ENCODE measurements around the gene IFNG.
"Not testable (repeated sequence)": the region's sequence is repeated elsewhere in the genome, so short reads cannot be mapped to it uniquely, and the experiment has no call there.

IFNG gene

GRCh38 chr12:68159681-68160304 is at the start of gene IFNG:
Gene IFNG (minus strand): TSS chr12:68159740. CDS start chr12:68159615, 125 bp downstream.
- no peak for DNase-seq

DNA sequence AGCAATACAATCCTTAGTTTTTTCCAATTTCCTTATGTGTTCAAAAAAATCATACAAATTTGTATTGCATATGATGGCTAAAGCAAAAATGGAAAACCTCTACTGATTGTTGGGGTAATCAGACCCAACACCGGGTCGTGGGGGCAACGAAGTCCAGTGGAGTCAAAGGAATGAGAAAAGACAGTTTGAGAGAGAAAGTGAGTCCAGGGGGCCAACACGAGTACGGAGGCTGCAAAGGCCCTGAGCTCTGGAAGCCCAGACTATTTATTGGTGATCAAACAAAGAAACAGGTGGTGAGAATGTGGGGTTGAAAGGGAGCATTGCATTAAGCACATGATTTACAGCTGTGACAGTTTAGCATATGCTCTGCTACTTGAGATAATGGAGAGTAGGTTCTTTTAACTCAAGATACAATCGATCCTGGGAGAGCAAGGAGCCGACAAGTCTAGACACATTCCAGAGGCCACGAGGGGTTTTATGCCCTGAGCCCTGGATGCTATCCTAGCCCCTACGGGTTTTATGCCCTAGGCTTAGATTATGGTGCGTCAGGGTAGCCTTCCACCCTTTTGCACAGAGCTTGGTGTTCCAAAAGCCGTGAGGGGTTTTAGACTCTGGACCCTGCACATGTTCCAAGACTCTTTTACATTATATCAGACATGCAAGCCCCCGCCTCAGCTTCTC is 49.6 kb upstream of the IFNG start:
- DNase-seq, result not testable (repeated sequence)

- DNase-seq, result no peak
Measured at GRCh38 chr12:68207276-68207675, 47.7 kb upstream of the IFNG start.

DNA sequence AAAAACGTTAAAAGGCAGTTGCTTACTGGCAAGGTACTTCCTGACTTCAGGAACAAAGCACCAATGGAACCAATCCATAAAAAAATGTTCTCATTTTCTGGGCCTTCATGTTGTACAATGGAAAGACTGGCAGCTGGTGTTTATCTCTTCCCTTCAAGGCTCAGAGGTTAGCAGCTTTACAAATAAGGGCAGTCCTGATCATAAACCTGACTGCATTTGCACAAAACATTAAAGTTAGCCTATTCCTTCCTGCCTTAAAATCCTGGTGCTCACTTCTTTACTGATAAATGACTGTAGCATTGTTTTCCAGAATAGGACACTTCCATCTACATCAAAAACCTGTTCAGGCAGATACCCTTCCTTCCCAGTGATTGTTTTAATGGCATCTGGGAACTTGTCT is 46.9 kb upstream of the IFNG start:
- DNase-seq, result no peak

- no peak for DNase-seq
Measured at GRCh38 chr12:68203460-68203875, 43.9 kb upstream of the IFNG start.

- DNase-seq, result no peak
Measured at GRCh38 chr12:68200854-68201253, 41.3 kb upstream of the IFNG start.

GRCh38 chr12:68199127-68199526 is 39.6 kb upstream of the IFNG start:
- no peak for DNase-seq

- DNase-seq, result no peak
Measured at GRCh38 chr12:68198507-68199086, 39.1 kb upstream of the IFNG start.

DNA sequence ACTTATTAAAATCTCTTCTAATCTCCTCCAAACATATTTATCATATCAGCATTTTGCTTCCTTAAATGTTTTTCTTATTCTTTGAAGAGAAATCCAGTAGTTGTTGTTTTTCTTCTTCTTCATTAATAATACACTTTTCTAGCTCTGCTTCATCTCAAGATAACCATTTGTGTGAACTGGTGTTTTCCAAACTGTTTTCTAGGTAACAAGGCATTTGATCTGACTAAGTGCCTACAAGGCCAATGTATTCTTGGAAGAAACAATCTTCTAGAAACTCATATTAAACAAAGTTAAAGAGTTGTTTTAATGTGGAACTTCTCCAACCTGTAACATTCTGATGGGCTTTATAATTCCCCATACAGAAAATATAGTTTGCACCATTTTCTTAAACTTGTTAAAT is 30.8 kb upstream of the IFNG start:
- no peak for DNase-seq

GRCh38 chr12:68189821-68190242 is 30.3 kb upstream of the IFNG start:
- no peak for DNase-seq

DNA sequence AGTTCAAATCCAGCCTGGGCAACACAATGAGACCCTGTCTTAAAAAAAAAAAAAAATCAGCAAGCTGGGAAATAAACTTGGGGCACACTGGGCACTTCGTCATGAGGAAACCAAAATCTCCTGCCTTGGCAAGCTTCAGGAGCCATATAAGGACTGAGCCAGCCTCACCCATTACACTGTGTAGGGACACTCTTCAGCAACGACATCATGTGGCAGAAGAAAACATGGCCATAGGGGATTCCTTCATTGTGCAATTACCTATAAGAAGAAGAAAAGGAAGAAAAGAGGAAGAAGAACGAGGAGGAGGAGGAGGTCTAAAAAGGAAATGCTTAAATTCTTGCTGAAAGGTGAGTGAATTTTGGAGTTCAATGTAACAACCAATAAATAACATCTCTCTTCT is 26.1 kb upstream of the IFNG start:
- no peak for DNase-seq

DNA sequence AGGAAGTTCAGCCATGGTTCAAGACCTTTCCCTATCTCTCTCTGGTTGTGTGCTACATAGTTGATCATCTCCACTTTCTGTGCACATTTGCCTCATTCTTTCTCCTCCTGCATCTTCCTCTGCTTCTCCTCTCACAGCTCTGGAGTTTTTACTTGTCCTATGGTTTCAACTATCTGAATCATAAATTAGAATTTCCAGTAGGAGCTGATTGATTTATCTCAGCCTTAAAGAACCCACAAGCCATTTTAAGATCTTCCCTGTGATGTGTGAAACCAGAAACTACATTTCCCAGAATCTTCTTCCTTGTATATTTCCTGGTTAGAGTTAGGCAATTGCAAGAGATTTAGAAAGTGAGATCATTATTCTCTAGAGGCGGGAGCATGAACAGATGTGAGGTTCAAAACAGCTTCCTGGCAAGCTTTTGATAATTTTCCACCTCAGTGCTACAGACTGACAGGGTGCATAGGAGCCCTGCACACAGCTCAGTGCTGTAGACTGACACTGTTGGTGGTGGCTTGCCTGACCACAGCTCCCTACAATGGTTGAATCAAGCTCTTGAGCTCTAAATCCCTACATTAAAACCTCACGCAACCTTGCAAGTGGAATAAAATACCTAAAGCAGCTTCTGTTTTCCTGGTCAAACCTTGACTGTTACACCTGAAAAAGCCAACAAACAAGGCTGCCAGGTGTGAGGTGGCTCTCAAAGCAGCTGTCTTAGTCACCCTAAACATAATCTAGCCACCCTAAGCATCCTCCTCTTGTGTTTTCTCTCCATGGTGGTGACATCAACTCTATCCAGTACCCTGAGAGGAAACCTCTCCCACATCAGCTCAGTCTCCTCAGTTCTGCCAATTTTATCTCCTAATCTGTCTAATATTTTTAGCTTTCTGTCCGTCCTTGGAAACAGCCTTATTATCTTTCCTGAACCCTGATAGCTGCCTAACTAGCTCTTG is 21.5 kb upstream of the IFNG start:
- no peak for DNase-seq

DNA sequence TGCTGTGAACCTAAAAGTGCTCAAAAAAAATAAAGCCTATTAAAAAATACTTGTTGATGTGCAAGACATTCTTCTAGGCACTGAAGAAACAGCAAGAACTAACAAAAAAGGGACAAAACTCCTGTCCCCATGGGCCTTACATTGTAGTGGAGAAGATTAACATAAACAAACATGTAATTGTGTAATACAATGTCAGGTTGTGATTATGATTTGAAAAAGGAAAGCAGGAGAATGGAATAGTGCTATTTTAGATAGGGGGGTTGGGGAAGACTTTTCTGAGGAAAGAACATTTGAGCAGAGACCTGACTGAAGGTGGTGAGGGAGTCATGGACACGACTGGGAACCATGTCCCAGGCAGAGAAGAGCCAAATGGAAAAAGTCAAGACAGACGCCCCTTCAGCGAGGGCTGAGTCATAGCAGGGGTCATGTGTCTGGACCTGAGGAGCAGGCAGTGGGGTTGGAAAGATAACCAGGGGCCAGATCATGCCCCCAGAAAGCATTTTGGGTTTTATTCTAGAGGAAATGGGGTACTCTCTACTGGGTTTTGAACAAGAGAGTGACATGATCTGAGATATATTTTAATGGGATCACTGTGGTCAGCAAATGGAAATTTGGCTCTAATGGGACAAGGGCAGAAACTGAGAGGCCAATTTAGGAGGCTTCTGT is 19.4 kb upstream of the IFNG start:
- no peak for DNase-seq

GRCh38 chr12:68178184-68178583 is 18.6 kb upstream of the IFNG start:
- no peak for DNase-seq

DNA sequence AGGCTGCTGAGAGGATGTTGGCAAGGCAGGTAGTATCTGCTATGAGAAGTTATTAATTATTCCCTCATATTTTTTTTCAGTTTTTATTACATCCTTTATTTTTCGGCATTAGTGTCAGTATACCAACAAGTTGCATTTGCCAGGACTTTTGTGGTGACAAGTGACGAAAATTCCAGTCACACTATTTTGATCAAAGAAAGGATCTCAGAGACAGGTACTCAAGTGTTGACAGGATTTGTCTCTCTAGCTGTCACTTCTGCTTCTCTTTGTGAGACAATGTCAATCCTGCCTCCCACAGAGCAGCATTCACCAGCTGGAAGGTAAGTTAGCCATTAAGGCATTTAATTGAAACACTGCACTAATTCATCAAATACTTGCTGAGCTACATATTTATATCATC is 18.0 kb upstream of the IFNG start:
- no peak for DNase-seq

GRCh38 chr12:68176257-68176656 is 16.7 kb upstream of the IFNG start:
- no peak for DNase-seq

DNA sequence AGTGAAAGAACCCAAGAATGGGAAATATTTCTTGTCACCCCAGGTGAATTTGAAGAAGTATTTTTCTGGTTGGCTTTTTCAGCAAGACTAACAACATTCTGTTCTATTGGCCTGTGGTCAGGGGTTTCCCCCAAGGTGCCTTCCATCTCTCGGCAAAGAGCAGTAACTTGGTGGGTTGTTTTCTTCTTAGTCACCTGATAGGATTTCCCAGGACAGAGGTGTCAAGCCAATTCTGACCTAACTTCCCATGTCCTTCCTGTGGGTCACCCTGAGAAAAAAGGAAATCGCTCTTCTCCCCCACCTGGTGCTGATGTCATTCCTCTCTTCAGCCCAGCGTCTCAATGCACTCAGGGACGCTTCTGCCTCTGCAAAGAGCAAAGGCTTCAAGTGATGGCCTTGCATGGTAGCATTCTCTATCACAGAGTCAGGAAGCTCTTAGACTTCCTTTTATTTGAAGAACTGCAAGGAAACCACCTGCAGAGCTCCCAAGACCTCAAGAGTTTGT is 16.1 kb upstream of the IFNG start:
- no peak for DNase-seq

DNA sequence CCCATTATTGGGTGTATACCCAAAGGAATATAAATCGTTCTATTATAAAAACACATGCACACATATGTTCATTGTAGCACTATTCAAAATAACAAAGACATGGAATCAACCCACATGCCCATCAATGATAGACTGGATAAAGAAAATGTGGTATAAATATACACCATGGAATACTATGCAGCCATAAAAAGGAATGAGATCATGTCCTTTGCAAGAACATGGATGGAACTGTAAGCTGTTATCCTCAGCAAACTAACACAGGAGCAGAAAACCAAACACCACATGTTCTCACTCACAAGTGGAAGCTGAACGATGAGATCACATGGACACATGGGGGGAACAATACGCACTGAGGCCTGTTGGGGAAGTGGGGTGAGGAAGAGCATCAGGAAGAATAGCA is 15.2 kb upstream of the IFNG start:
- DNase-seq, result not testable (repeated sequence)

GRCh38 chr12:68173792-68174191 is 14.3 kb upstream of the IFNG start:
- DNase-seq, result no peak

DNA sequence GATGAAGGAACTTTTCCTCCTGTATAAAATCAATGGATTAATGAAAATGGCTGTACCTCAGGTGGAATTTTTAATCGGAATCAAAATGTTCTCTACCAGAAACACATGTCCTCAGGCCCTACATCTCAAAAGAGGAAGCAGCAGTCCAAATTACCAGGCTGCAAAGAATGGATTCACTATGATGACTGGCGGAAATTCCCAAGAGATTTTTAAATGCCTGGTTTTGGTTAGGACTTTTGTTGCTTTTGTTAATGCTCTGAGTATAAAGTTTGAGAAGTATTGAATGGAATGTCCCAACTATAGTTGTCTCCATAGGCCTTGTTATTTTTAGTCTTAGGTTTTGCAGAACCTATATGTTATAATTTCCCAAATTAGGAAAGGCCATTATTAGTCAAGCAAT is 11.2 kb upstream of the IFNG start:
- DNase-seq, result no peak

DNA sequence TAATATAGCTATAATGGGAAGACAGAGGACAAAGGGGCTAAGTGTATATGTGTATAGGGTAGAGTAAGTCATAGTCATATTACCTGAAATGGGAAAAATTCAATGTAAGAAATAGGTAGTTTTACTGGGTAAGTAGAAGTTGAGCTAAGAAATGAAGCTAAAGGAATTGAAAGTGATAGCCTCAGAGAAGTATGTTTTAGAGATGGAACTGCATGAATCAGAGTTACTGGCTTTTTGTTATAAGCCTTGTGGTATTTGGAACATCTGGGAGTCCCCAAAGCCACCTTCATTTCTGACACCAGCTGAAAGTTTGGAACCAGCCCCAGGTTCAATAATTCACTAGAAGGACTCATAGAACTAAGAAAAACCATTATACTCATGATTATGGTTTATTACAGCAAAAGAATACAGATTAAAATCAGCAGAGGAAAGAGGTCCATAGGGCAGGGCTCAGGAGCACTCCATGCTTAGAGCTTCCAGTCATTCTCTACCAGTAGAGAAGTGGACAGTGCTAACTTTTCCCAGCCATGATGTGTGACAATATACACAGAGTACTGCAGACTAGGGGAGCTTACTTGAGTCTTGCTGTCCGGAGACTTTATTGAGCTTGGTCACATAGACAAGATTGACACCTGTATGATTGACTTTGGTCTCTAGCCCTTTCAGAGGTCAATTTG is 9.8 kb upstream of the IFNG start:
- no peak for DNase-seq

DNA sequence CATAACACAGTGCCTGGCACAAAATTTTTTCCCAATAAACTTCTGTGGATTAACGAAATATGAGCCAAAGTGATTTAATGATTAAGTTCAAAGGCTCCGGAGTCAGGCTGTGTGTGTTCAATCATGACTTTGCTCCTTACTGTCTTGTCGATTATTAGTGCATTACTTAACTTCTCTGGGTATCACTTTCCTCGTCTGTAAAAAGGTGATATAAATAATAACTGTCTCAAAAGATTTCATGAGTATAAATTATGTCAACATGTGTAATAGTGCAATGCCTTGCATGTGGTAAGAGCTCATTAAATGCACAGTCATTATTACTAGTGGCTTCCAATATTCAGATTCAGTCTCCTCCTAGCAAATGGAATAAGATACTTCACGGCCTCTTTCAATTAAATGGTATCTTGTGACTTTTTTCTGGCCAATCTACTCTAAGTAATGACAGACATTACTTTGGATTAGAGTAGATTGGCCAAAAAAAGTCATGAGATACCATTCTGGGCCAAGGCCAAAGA is 6.8 kb upstream of the IFNG start:
- DNase-seq, result no peak
